GM21723 (cell line): ENCODE data around the gene DHRS7B.
"Not testable (repeated sequence)": the region's sequence is repeated elsewhere in the genome, so short reads cannot be mapped to it uniquely, and the experiment has no call there.

ENCODE experiments used
- ATAC-seq: cut with Tn5 transposase; IDR thresholded peaks from one replicate; pipeline ENCODE4 v1.9.1; 2021; ENCODE audit warnings: mild to moderate bottlenecking, moderate library complexity; ENCODE audit not compliant: unreplicated experiment

Gene DHRS7B

GRCh38 chr17:21126645-21127508 lies at the start of gene DHRS7B:
DHRS7B (plus strand) TSS chr17:21126964; CDS start chr17:21126972, 8 bp downstream.
- peak; percentile 92 for ATAC-seq

GRCh38 chr17:21077281-21077680 lies 49.5 kb upstream of the DHRS7B start:
- ATAC-seq: no peak

GRCh38 chr17:21078016-21078780 lies 48.6 kb upstream of the DHRS7B start:
- no peak for ATAC-seq

- ATAC-seq: no peak
Observed at GRCh38 chr17:21079196-21079595, 47.6 kb upstream of the DHRS7B start.

GRCh38 chr17:21082001-21082436 lies 44.7 kb upstream of the DHRS7B start:
- no peak for ATAC-seq

- ATAC-seq: not testable (repeated sequence)
Observed at GRCh38 chr17:21085280-21085679, 41.5 kb upstream of the DHRS7B start.

GRCh38 chr17:21085707-21086106 lies 41.1 kb upstream of the DHRS7B start:
- ATAC-seq: no peak

- ATAC-seq: no peak
Observed at GRCh38 chr17:21089145-21089544, 37.6 kb upstream of the DHRS7B start.

GRCh38 chr17:21089933-21090901 lies 36.5 kb upstream of the DHRS7B start:
- ATAC-seq: no peak

GRCh38 chr17:21090902-21091618 lies 35.7 kb upstream of the DHRS7B start:
- ATAC-seq: no peak

GRCh38 chr17:21094298-21094704 lies 32.5 kb upstream of the DHRS7B start:
- no peak for ATAC-seq

- no peak for ATAC-seq
Observed at GRCh38 chr17:21095735-21096134, 31.0 kb upstream of the DHRS7B start.

- ATAC-seq: no peak
Observed at GRCh38 chr17:21096874-21097273, 29.9 kb upstream of the DHRS7B start.

- ATAC-seq: peak; percentile 97
Observed at GRCh38 chr17:21098934-21099689, 27.7 kb upstream of the DHRS7B start.

GRCh38 chr17:21100636-21101035 lies 26.1 kb upstream of the DHRS7B start:
- ATAC-seq: no peak

- no peak for ATAC-seq
Observed at GRCh38 chr17:21104608-21105007, 22.2 kb upstream of the DHRS7B start.

GRCh38 chr17:21105064-21105894 lies 21.5 kb upstream of the DHRS7B start:
- no peak for ATAC-seq

GRCh38 chr17:21106316-21106715 lies 20.4 kb upstream of the DHRS7B start:
- ATAC-seq: no peak
